ENCODE results near the gene ADARB1. TPM values are rescaled to one million over a fixed set of nuclear protein-coding genes. Genes with fewer than 3 reads are reported as not detected.

The ADARB1 gene
- total RNA-seq, 1 experiment from 2014 or later: 5.0 TPM

DNA sequence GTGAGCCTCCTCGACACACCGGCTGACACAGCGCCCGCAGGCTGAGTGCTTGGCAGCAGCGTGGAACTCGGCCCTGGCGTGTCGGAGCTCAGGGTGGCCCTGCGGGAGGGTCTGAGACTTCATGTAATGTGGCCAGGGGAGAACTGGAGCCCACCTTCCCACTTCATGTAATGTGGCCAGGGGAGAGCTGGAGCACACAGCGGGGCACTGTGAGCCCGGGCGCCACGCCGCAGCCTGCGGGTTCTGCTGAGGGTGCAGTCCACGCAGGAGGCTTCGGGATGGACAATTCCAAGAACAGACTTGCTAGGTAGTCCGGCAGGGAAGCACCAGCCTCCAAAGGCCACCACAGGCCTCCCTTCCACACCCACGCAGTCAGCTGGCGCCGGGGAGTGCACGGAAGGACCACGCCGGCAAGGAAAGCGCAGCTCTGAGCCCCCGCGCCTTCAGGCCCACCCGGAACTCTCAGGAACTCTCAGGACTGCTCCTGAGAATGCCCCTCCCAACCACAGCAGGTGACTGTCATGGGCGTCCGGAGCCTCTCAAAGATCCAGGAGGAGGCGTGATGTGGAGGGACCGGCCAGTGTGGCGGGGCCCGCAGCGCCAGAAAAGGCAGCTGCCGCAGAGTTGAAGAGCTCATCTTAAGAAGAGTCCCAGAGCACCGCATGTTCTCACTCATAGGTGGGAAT is 19.3 kb upstream of the ADARB1 start:
- DNase-seq (ENCODE audit: low read depth): no peak

DNA sequence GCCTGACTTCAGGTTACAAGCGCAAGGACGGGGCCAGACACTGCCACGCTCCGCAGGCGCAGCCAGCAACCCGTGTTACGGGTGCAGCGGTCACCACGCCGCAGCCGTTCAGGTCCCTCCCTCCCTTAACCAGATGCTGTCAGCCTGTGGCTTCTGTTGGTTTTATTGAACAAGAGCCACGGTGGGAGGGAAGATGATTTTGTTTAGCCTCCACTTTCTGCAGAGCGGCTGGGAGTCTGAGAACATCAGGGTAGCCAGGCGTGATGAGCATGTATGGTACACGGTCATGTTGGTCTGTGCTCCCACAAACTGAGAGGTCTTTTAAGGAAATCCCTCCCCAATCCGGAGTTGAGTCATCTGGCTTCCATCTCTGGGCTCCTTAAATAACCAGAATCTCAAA is 18.5 kb upstream of the ADARB1 start:
- peak; percentile 50 for DNase-seq (ENCODE audit: low read depth)

DNA sequence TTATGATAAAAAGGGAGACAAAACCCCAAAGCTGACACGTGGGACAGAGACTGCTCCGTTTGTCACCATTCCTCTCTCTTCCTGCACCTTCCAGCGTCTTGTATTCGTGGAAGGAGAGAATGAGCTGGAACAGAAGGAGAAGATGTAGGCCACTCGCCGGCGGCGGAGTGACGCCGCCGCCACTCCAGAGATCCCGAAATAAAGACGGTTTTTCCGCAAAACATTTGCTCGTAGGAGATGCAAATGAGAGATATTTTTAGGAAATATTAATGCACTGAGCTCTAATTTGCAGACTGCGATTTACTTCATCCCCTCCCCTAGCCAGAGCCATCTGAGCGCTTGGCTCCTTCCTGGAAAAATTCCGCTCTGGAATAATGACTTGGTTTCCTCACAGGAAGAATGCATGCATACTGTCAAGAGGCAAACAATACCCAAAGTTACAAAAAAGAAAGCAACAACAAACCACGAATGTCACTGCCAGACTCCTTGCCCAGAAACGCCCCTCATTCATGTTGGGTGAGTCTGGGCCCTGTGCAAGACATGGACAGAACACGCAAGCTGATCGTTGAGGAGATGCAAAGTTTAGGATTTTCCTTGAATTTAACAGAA is 18.0 kb upstream of the ADARB1 start:
- DNase-seq (ENCODE audit: low read depth): no peak

DNA sequence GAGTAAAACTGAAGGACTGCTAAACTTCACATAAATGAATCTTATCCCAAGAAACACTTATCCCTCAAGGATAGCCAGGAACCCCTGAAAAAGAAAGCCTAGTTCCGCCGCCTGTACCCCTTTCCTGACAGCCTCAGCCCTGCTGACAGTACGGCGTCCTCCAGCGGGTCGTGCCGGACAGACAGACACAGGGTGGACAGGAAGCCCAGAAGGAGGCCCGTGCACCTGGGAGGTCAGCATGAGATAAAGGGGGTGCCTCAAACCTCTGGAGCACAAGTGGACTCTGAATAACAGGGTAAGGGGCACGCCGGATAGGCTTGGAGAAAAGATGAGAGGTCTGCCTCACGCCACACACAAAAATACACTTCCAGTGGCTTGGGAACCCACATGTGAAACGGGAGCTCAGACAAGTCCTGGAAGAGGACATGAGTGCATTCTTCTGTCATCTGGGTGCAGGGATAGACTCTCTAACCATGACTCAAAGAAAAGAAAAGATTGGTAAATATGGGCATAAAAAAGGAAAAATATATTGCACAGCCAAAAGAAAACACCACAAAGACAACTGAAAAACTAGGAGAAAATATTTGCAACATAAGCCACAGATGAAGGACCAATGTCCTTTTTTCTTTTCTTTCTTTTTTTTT is 17.3 kb upstream of the ADARB1 start:
- DNase-seq (ENCODE audit: low read depth): no peak

- no peak for DNase-seq (ENCODE audit: low read depth)
These were observed 16.5 kb upstream of the ADARB1 start for GRCh38 chr21:45057886-45058285.

DNA sequence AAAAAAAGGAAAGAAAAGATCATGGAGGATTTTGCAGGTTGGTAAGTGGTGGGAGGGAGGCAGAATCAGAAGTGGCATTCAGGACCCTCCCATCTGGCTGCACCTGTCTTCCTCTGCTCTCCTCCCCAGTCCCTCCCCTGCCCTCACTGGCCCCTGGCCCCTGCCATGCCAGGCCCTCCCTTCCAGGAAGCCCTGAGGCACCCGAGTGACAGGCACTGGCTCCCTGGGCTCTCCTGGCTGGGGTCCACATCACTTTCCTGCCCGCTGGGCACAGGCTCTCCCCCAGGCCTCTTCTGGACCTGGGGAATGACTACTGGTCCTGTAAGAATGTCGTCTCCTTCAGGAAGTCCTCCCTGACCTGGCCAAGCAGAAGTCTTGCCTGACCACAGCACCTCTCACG is 15.3 kb upstream of the ADARB1 start:
- DNase-seq (ENCODE audit: low read depth): no peak

- DNase-seq (ENCODE audit: low read depth): no peak
These were observed 14.3 kb upstream of the ADARB1 start for GRCh38 chr21:45060089-45060488.

GRCh38 chr21:45060675-45061311 is 13.6 kb upstream of the ADARB1 start:
- no peak for DNase-seq (ENCODE audit: low read depth)

DNA sequence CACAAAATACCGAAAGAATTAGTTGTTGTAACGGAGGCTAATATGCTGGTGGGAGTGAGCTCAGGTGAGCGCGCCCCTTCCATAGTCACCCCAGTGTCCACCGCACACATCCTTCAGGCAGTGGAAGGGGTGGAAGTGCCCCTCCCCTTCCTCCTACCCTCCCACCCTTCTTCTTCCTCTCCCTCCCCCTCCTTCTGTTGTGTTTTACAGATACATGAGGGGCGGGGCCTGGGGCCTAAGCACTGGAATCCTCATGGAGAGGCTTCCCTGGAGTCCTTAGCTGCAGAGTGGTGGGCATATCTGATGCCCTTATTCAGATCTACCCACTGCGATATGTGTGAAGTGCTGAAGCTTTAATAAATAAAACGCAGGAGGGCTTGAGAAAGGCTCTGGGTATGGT is 10.3 kb upstream of the ADARB1 start:
- no peak for DNase-seq (ENCODE audit: low read depth)

GRCh38 chr21:45064618-45065399 is 9.6 kb upstream of the ADARB1 start:
- DNase-seq (ENCODE audit: low read depth): peak; percentile 35

DNA sequence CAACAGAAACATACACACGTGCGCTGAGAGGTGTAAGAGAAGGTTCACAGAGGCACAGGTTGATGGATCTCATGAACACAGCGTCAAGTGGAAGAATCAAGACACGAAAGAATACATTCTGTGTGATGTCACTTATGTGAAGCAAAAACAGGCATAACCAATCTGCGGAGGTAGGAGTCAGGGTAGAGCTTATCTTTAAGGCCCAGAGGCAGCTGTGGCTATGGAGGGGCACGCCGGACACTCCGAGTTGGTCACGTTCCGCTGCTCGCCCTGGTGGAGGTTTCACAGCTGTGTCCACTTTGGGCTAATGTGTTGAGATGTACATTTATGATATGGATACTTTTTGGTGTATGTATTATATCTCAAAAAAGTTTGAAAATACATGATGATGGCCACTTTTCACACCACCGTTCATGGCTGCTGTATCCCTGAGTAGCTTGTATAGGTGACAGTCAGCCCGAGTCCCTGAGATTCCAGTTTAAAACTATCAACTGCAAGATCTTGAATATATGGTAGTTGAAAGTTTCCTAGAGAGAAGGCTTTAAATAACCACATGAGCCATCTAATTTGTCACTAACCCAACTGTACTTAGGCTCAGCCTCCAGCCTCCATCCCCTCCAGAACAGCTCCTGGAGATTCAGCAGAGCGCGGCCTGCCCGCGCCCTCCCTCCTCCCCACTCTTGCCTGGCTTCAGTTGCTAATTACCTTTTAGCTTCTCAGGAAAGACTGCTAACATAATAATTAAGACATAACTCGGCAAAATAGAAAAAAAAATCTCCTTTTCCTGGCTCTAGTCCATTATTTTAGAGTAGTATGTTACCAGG is 6.7 kb upstream of the ADARB1 start:
- no peak for DNase-seq (ENCODE audit: low read depth)

DNA sequence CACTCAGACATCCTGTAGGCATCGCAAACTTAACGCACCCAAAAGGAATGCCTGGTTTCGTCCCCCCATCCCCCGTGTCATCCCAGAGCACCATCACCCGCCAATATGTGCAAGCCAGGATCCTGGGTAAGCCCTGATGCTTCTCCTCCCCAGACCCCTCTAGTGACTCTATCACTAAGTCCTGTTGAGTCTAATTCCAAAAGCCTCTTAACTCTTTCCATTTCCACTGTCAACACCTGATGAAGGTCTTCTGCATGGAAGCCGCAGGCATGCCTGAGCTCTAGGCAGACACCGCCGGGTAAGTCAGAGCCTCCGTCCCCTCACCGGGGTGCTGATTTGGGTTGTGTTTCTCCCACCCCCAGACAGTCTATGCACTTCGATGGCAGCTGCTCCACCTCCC is 5.3 kb upstream of the ADARB1 start:
- DNase-seq (ENCODE audit: low read depth): no peak

DNA sequence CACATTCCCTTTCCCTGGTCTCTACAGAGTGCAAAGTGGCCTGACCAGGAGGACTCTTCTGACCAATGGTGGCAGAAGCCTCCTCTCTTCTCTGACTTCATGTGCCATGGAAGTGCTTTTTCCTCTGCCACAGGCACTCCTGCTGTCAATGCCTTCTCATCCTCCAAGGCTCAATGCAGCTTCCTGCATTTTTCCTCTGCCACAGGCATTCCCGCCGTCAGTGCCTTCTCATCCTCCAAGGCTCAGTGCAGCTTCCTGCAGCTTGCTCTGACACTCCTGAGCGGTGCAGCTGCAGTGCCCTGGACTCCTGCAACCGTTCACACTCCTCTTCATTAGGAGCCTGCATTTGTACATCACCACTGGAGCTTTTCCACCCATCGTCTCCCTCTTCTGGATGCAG is 4.7 kb upstream of the ADARB1 start:
- DNase-seq (ENCODE audit: low read depth): no peak

- DNase-seq (ENCODE audit: low read depth): no peak
These were observed 3.1 kb upstream of the ADARB1 start for GRCh38 chr21:45071078-45071873.

- no peak for DNase-seq (ENCODE audit: low read depth)
These were observed 2.3 kb upstream of the ADARB1 start for GRCh38 chr21:45071874-45072737.

DNA sequence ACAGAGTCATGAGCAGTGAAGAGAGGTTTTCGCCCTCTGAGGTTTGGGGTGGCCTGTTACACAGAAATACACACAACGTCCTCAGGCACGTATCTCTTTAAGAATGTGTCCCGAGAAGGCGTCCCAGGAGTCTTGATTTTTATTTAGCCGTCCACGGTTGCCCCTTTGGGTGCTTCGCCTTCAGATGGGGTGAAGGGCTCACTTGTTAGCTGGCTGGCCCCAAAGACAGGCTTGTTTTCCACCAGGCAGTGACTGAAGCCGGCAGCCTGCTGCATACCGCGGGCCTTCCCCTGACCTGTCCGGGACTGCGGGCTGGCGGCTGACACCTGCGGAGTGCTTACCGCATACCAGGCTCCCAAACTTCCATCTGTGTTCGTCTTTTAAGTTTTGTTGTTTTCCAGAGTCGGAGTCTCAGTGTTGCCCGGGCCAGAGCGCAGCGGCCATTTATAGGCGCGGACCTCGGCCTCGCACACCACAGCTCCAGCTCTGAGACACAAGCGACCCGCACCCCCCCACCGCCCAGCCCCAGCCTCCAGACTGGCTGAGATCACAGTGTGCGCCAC is 1.6 kb upstream of the ADARB1 start:
- no peak for DNase-seq (ENCODE audit: low read depth)

DNA sequence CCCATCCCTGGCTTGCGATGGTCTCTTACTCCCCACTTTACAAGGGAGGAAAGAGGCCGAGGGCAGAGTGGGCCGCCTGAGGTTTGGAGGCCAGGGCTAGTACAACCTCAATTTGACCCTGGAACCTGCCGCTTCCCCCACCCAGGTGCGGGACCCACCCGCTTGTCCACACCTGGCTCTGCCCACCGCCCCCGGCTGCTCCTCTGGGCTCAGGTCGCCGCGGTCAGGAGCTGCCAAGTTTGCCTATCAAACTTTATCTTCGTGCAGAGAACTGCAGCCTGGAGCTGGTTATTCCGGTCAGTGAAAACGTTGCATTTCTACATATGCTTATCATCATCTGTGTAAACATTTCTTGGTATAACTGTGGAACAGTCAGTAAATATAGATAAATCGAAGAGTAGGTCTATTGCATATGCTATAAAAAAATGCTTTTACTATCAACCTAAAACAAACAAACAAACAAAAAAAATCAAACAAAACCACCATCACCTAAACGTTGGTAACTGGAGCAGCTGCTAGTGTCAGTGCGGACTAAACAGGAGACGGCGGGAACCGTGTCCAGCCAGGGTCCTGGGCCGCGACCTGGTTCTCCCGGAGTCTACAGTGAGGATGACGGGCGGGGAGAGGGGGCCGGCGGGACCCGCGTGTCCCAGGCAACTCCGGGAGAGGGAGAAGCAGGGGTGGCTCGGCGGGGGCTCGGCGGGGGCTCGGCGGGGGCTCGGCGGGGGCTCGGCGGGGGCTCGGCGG is 906 bp upstream of the ADARB1 start:
- DNase-seq (ENCODE audit: low read depth): no peak
